Erythroblast (primary cell): Measurements from ENCODE around the gene BHLHA9.

Source experiments
- GATA1 ChIP-seq: IDR thresholded peaks from 2 replicates; pipeline ENCODE4 v1.6.1; 2011; ENCODE audit warnings: low read depth, mild to moderate bottlenecking, control low read depth, low read length, moderate library complexity
- POLR2A ChIP-seq: IDR thresholded peaks from 2 replicates; pipeline ENCODE4 v1.6.1; 2011; ENCODE audit warnings: mild to moderate bottlenecking, low read length

- no peak for TF ChIP-seq POLR2A
- no peak for TF ChIP-seq GATA1
These were observed 31.3 kb downstream of the BHLHA9 start for GRCh38 chr17:1301546-1301945.
